ENCODE measurements around the gene KIAA1210.
A peak's percentile ranks its signal among the peaks of the same experiment; 100 is the strongest.

KIAA1210 gene

DNA sequence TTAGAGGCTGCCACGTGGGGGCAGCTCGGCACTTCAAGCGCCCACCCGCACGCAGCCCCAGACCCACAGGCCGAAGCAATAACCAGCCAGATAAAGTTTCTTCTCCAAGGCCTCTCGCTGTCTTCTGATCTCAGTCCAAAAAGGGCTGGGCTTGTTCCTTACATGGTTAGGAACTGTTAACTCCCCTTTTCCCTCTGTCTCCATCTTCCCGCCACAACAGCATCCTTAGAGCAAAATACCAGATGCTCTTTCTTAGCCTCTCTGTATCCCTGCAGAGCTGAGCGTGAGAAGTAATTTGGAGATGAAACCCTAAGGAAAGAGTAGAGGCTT is 23.4 kb upstream of the KIAA1210 start:
- DNase-seq (ENCODE audit: low read depth): no peak
- H3K4me3 ChIP-seq (ENCODE audit: low read length): no peak overlapping the region
- TF ChIP-seq, protein P1, sequence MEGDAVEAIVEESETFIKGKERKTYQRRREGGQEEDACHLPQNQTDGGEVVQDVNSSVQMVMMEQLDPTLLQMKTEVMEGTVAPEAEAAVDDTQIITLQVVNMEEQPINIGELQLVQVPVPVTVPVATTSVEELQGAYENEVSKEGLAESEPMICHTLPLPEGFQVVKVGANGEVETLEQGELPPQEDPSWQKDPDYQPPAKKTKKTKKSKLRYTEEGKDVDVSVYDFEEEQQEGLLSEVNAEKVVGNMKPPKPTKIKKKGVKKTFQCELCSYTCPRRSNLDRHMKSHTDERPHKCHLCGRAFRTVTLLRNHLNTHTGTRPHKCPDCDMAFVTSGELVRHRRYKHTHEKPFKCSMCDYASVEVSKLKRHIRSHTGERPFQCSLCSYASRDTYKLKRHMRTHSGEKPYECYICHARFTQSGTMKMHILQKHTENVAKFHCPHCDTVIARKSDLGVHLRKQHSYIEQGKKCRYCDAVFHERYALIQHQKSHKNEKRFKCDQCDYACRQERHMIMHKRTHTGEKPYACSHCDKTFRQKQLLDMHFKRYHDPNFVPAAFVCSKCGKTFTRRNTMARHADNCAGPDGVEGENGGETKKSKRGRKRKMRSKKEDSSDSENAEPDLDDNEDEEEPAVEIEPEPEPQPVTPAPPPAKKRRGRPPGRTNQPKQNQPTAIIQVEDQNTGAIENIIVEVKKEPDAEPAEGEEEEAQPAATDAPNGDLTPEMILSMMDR (IDR thresholded peaks at IDR 0.05; ENCODE audit: insufficient read depth, low read depth, low read length, missing control alignments): no peak

DNA sequence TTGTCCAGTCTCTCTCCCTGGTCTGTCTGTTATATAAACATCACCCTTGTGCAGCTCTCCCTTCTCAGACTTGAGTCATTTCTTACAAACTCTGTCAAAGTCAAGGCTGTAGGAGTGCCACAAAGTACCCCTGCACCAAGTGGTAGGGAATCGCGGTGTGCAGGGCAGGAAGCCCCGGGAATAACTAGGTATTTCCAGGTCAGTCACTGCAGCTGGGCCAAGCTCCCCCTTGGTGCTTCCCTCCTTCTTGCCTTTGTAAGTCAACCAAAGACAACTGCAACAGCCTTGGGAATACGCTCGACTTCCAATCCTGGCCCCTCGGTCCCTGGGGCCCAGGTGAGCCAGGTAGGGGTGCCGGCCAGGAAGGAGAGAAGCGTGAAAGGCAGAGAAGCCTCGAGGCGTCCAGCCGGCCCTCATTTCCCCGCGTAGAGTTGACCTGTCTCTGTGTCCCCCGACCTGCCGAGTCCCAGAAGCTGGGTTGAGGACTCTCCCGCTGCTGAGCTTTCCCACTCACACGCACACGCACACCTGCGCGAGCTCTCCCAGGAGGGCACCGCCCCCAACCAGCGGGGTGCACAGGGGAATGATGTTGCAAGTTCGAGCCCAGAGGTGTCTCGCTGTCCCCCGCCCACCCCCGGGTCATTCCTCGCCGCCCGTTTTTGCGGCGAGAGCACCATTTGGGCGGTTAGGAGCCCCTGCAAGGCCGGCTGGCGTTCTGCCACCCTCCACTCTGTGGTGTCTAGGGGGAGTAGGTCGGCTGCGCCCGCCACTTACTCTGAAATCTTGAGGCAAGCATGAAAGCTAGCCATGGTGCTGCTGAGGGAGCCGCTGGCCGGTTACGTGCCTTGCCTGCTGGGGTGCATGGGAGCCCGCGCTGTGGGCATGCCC is 22.8 kb upstream of the KIAA1210 start:
- no peak for DNase-seq (ENCODE audit: low read depth)
- H3K4me3 ChIP-seq (ENCODE audit: low read length): no peak overlapping the region
- TF ChIP-seq, protein P1 (IDR thresholded peaks at IDR 0.05; ENCODE audit: insufficient read depth, low read depth, low read length, missing control alignments): no peak

DNA sequence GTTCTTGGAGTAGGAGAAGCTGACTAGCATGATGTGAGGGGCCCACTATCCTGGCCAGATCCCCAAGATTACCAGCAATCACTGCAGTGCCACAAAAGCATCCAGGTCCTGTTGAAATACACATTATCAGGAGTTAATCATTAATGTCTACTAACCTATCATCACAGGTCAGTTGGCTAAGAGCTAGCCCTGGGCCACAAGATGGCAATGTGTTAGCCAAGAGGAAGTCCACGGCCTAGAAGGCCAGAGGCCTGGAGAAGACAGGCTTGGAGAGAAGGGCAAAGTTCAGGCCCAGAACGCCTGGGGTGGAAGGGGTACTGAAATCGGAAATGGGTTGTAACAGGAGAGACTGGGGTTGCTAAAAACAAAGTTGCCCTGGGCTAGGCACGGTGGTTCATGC is 19.9 kb upstream of the KIAA1210 start:
- TF ChIP-seq, protein P1 (IDR thresholded peaks at IDR 0.05; ENCODE audit: insufficient read depth, low read depth, low read length, missing control alignments): no peak
- no peak for DNase-seq (ENCODE audit: low read depth)
- no peak overlapping the region for H3K4me3 ChIP-seq (ENCODE audit: low read length)

DNA sequence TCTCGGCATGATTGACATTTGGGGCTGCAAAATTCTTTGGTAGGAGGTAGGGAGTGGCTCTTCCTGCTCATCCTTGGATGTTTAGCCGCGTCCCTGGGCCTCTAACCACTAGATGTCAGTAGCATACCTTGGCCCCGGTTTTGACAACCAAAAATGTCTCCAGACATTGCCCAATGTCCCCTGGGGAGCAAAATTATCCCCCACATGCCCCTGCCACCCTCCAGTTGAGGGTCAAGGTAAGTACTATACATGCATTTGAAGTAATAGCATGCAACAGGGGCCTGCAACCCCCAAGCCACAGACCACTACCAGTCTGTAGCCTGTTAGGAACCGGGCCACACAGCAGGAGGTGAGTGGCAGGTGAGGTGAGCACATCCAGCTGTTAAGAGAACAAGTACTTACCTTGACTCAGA is 17.6 kb upstream of the KIAA1210 start:
- H3K4me3 ChIP-seq (ENCODE audit: low read length): no peak overlapping the region
- TF ChIP-seq, protein P1 (IDR thresholded peaks at IDR 0.05; ENCODE audit: insufficient read depth, low read depth, low read length, missing control alignments): peak; percentile 56
- peak; percentile 27 for DNase-seq (ENCODE audit: low read depth)

DNA sequence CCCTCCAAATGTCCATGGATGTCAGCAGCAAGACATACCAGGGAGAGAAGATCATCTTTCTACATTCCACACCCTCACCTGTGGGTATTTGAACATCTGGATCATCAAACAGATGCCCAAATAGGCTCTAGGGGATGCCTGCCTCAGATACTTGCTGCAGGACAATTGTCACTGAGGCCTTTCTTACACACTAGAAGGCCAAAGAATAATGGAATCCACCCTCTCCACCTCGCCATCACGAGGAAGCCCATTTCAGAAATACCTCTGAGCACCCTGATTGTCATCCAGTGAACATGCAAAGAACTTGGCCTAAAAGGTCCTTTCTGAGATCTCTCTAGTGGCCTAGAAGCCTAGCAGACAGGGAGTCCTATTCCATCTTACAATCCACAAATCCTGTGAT is 6.9 kb upstream of the KIAA1210 start:
- no peak overlapping the region for H3K4me3 ChIP-seq (ENCODE audit: low read length)
- TF ChIP-seq, protein P1 (IDR thresholded peaks at IDR 0.05; ENCODE audit: insufficient read depth, low read depth, low read length, missing control alignments): no peak
- DNase-seq (ENCODE audit: low read depth): no peak

DNA sequence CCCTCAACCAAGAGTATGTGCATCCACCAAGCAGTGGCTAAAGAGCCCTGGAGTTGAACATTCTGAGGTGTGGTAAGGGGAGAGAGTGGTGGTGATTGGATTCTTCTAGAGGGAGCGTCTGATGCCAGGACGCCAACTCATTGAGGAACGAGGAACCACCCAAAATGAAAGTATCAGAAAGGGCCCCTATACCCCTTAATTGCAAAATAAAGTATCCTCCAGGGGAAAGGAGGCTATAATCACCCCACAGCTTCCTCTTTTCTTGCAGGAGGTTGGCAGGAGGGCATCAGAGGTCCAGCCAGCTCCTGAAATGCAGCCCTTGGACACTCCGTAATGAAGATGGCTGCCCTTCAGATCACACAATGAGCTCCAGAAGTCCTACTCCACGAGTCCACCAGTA is 5.3 kb upstream of the KIAA1210 start:
- no peak for DNase-seq (ENCODE audit: low read depth)
- H3K4me3 ChIP-seq (ENCODE audit: low read length): no peak overlapping the region
- TF ChIP-seq, protein P1 (IDR thresholded peaks at IDR 0.05; ENCODE audit: insufficient read depth, low read depth, low read length, missing control alignments): no peak

DNA sequence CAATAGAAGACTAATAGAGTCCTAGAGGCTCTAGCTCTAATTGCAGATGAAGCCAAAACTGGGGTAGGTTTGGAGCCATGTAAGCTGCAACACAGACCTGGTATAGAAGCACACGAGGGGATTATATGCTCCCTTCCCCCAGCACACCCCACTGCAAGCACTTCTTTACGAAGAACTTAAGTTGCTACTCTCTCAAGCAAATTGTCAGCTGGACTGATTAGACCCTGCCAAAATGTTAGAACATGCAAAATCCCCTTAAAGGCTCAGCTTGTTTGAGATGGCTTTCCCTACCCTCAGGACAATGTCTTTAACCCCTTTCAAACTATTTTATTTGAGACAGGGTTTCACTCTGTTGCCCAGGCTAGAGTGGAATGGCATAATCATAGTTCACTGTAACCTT is 4.7 kb upstream of the KIAA1210 start:
- H3K4me3 ChIP-seq (ENCODE audit: low read length): no peak overlapping the region
- TF ChIP-seq, protein P1 (IDR thresholded peaks at IDR 0.05; ENCODE audit: insufficient read depth, low read depth, low read length, missing control alignments): no peak
- no peak for DNase-seq (ENCODE audit: low read depth)
